Glomerular visceral epithelial cell (primary cell): ENCODE data around the gene SPO11.
"Not testable (repeated sequence)": the region's sequence is repeated elsewhere in the genome, so short reads cannot be mapped to it uniquely, and the experiment has no call there.

Source experiments
- DNase-seq: peaks from one replicate; pipeline ENCODE4 v3.0.0-alpha.2; 2016; ENCODE audit errors: extremely low spot score

SPO11 gene

DNA sequence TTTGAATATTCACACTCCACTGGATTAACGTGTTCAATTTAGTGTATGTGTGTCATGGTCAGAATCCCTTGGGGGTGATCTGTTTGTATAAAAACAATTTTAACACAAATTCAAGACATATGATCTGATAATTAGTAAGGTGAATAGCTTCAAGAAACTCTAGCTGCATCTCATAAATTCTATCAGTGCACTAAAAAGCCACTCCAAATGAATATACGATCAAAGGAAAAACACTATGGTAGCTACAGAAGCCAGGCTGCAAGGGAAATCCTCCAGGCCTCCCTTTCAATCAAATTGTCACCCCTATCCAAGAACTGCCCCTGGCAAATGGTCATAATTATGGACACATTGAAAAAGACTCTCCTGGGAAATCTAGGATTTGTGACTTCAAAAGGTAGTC lies 12.1 kb downstream of the SPO11 start:
- no peak for DNase-seq

DNA sequence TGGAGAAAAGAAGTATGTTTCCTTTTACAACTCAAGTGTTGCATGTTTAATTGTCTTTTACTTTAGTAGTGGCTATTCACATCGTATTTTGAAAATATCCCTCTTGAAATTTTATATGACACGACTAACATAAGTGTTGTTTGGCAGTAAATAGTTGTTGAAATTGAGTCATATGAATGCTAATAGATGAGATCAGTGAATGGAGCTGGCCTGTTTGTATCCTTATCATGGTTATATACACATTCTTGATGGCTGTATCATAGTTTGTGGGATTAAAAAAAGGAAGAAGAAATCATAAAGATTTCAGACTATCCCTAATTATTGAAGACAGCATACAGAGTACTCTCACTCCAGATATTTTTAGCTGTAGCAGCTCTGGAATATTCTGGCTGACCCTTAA lies 13.2 kb downstream of the SPO11 start:
- no peak for DNase-seq

DNA sequence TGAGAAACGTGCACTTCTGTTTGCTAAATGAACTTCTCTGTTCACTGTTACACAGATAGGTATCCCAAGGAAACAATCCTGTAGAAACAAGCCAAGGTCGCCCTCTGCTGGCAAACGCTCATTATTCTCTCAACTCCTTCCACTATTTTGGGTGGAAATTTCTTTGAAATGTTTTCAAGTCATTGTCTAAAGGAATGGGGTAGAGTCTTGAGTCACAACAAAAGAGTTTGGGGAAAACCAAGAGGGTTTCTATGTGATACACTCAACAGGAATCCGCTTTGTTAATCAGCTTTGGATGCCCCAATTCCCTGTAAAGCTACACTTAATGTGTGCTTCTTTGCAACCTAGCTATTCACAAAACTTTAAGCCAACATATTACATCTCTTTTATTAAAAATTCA lies 16.9 kb downstream of the SPO11 start:
- peak; percentile 67 for DNase-seq

DNA sequence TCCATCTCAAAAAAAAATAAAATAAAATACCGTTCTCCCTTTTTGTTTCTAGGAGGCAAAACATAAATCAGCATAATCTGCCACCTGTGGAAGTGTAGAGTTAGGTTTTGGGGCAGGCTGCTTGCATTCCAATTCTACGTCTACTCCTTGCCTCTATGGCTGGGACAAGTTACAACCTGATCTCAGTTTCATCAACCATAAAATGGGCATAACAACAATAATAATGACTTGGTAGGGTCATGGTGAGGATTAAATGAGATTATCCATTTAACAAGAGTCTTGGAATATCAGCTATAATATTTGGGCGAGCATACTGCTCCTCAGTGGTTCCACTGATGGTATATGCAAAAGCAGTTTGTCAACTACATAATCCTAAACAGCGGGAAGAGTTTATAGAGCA lies 17.8 kb downstream of the SPO11 start:
- no peak for DNase-seq

DNA sequence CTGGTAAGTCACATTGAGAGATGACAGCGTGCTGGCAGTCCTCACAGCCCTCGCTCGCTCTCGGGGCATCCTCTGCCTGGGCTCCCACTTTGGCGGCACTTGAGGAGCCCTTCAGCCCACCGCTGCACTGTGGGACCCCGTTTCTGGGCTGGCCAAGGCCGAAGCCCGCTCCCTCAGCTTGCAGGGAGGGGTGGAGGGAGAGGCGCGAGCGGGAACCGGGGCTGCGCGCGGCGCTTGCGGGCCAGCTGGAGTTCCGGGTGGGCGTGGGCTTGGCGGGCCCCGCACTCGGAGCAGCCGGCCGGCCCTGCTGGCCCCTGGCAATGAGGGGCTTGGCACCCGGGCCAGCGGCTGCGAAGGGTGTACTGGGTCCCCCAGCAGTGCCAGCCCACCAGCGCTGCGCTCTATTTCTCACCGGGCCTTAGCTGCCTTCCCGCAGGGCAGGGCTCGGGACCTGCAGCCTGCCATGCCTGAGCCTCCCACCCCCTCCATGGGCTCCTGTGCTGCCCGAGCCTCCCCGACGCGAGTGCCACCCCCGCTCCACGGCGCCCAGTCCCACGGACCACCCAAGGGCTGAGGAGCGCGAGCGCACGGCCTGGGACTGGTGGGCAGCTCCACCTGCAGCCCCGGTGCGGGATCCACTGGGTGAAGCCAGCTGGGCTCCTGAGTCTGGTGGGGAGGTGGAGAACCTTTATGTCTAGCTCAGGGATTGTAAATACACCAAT lies 18.8 kb downstream of the SPO11 start:
- not testable (repeated sequence) for DNase-seq

DNA sequence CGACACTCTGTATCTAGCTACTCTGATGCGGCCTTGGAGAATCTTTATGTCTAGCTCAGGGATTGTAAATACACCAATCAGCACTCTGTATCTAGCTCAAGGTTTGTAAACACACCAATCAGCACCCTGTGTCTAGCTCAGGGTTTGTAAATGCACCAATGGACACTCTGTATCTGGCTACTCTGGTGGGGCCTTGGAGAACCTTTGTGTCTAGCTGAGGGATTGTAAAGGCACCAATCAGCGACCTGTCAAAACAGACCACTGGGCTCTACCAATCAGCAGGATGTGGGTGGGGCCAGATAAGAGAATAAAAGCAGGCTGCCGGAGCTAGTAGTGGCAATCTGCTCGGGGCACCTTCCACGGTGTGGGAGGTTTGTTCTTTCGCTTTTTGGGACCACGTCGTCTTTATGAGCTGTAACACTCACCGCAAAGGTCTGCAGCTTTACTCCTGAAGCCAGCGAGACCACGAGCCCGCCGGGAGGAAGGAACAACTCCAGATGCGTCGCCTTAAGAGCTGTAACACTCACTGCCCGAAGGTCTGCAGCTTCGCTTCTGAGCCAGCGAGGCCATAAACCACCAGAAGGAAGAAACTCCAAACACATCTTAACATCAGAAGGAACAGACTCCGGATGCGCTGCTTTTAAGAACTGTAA lies 19.4 kb downstream of the SPO11 start:
- DNase-seq: not testable (repeated sequence)

DNA sequence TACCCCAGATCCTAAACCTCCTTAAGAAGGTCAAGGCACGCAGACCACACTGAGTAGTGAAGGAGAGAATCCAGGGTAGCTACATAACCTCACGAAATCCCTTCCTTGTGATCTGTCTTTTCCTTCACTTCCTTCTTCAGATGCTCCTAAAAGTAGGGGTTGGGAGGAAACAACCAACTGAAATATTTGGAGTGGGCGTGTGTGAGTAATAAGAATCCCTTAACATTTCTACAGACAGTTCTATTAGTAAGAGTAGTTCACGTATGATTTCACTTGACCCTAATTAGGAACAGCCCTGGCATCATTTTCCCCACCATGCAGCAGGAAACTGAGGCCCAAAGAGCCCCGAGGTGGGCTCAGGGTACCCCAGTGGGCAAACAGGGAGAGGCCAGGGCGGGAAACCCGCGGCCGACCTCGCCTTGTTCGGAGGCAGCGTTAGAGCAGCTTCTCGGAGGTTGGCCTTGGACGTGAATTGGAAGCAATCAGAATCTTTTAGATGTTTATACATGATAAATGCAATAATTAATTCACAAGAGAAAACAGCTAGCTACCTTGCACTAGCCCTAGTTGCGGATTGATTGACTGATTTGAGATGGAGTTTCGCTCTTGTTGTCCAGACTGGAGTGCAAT lies 20.6 kb downstream of the SPO11 start:
- no peak for DNase-seq

DNA sequence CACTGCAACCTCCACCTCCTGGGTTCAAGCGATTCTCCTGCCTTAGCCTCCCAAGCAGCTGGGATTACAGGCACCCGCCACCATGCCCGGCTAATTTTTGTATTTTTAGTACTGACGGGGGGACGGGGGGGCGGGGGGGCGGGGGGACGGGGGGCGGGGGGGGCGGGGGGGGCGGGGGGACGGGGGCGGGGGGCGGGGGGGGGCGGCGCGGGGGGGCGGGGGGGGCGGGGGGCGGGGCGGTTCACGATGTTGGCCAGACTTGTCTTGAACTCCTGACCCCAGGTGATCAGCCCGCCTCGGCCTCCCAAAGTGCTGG lies 21.1 kb downstream of the SPO11 start:
- DNase-seq: not testable (repeated sequence)

DNA sequence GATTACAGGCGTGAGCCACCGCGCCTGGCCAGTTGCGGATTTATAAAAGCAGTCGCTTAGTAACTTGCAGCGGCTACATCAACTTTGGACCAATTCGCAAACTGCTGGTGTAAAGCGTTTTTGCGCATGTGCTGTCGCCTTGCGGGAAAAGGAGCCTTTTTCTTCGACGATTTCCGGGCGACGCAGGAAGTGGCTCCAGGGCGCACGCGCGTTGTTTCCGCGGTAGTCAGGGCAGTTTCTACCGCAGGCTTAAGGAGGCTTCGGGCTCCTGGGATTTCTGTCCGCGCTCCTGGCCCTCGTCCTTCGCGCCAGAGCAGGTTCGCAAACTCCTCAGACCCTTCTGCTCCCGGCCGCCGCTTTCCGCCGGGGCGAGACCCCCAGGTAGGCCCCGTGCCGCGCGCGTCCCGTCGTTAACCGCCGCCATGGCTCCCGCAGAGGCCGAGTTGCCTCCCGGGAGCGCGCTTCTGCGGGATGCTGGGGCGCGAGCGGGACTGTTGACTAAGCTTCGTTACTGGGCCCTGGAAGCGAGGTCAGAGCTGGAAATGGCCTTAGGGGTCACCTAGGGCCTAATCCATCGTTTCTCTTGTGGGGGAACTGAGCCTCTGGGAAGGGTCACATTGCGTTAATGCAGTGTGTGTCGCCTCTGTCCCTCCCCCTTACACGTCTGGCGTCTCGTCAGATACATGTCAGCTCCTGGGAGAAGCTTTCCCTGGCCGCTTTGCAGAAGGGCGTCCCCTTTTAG lies 21.6 kb downstream of the SPO11 start, which contains the start of gene RAE1:
Gene RAE1 (plus strand): TSS at position 214 of the 742 bp plus-strand sequence. CDS start 2,784 bp downstream, outside the sequence.
- DNase-seq: peak; percentile 91

DNA sequence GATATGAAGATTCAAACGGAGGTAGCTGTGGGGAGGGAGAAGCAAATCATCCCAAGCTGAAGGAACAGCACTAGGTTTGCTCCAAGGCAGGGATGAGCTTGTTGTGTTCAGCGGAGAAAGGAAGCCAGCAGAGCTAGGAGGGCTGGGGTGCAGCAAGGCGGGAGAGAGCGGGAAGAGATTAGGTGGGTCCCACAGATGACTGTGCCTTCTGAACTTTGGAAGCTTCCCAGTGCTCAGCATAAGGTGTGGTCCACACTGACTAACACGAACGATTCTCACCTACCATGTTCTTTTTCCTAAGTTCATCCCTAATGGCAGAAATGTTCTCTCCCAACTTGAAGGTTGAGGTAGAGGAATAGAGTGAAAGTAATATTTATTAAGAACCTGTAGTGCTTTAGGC lies 22.7 kb downstream of the SPO11 start:
- no peak for DNase-seq

DNA sequence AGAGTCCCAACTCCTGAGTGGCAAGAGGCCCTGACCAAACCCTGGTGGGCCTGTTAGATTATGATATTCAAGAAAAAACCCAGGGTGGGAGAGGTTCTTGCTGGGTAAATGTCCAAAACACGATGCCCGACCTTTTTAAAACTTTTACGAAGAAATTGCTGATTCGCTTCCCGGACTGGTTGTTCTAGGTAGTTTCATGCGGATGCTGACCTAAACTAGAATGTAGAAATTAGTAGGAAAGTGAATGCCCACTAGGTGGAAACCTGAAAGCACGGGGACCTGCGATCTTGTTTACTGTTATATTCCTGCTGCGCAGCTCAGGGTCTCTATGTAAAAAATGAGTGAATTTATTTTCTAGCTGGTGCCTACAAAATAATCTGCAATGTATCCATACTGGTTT lies 23.7 kb downstream of the SPO11 start:
- no peak for DNase-seq

DNA sequence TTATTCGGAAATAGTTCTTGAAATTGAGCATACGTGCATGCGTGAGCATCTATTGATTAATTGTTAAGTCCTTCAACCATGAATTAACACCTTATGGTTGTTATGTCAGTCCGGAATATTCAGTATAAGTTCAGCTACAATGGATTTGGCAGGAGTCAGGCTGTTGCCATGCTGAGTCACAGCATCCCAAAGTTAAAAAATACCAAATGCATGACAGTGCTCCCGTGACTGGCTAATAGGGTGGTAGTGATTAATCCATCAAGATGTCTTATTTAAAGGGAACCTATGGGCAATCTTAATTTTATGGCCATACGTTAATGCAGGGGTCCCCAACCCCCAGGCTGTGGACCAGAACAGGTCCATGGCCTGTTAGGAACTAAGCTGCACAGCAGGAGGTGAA lies 31.9 kb downstream of the SPO11 start:
- DNase-seq: peak; percentile 54

DNA sequence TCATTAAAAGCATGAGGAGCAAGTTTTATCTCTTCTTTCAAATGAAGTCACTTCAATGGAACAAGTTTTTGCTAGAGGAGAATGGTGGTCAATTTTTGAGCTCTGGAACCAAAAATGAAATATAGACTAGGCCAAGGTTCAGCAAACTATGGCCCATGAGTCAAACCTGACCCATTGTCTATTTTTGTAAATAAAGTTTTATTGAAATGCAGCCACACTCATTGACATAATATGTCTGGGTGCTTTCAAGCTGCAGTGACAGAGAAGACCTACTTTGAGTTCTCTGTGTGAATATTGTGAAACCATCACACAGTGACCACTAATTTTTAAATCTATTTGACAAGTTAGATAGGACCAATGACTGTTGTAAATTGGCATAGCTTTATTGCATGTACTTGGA lies 34.8 kb downstream of the SPO11 start:
- no peak for DNase-seq

DNA sequence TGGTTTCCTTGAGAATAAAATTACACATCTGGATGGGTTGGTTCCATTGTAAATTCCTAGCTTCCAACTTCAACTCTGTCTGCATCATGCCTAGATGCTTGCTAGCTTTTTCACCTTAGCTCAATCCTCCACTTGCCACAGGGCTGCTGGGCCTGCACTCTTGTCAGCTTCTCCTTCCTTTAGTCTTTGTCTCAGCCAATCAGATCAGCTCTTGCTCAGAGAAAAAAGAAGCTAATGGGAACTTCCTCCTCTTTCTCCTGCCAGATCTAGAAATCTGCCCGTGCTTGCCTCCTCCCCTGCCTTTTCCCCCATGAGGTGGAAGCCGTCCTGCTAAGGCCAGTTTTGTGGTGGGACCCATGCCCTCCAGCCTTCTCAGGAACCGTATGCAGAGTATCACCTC lies 40.0 kb downstream of the SPO11 start:
- no peak for DNase-seq

DNA sequence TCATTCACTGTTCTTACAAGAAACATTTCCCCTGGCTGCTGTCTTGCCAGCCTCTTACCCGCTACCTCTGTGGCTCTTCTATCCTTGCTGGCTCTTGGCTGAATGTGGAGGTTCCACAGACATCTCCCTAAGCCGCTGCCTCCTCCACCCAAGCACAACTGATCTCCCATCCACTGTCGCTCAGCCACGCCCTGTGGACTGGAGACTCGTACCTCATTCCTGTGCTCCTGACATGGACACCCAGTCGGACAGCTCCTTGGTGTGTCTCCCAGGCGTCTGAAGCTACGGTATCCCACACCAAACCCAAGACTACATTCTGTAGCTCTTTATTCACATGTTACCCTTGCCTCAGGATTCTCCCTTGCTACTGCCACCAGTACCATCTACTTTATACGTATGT lies 40.7 kb downstream of the SPO11 start:
- no peak for DNase-seq

DNA sequence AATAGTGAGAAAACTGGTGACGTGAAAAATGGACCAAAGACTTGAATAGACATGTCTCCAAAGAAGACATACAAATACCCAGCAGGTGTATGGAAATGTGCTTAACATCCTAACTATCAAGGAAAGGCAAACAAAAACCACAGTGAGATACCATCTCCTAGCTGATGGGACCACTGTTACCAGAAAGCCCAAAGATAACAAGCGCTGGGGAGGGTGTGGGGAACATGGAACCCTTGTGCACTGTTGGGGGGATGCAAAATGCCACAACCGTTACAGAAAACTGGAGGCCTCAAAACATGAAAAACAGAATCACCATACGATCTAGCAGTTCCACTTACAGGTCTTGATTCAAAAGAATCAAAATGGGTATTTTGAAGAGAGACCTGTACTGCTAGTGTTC lies 41.8 kb downstream of the SPO11 start:
- no peak for DNase-seq

DNA sequence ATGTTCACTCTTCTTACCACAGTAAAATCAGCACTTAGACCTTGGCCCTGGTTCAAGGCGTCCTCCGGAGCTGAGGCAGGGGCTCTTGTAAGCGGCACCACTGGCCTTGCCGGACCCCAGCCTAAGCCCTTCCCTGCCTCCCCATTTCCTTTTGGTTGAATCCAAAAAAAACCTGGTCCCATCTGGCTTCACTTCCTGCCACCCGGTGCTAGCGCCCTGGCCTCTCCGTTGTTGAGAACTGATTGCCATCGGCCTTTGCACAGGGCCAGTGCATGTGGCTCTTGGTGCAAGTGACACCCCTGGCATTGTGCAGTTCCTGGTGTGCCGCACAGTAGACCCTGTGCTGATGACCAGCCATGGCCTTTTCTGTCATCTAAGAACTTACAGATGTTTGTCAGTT lies 42.6 kb downstream of the SPO11 start:
- no peak for DNase-seq

DNA sequence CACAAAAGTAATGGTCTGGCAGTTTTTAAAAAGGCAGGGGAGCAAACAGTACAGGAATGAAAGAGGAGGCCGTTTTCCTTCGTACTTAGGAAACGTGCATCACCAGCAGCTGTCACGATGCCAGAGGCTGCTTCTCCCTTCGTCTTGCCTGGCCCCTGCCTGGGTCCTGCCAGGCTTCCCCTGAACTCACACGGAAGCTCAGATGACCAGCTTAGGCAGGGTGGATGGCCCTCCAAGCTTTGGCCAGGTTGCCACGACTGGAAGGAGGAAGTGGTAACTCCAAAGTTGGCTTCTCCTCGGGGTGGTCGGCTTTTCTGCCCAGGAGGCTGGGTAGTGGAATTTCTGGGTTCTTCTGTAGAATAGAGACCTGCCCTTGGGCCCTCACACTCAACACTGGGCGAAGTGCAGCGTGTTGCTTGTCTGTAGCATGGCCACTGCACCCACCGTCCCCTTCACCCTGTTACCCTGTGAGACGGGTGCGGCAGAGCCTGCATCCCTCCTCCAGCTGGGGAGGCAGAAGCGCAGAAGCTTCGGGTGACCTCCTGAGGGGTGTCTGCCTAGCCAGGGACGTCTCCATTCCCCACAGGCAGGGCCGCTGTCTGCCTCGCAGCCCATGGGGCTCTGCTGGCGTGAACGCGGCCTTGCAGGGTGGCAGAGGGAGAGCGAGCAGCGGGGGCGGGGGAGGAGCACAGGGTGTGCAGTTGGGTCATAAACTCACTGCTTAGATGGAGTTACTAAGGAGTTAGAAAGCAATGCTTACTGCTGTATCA lies 43.2 kb downstream of the SPO11 start:
- DNase-seq: no peak

DNA sequence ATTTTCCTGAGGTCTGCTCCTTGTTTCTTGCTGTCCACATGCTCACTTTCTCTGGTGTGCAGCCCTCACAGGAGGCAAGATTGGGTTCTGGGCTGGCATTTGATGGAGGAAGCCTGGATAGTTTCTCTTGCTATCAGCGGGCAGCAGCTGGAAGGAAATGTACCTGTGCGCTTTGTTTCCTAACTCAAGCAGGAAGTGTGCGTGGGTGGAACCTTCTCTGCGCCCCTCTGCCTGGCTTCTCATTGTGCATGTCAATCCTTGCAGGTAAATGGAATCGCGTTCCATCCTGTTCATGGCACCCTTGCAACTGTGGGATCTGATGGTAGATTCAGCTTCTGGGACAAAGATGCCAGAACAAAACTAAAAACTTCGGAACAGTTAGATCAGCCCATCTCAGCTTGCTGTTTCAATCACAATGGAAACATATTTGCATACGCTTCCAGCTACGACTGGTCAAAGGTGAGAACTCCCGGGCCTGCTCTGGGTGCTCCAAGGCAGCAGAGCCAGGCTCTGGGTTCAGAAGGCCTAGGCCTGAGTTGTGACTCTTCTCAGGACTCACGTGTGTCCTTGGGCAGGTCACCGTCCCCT lies 44.8 kb downstream of the SPO11 start:
- no peak for DNase-seq

DNA sequence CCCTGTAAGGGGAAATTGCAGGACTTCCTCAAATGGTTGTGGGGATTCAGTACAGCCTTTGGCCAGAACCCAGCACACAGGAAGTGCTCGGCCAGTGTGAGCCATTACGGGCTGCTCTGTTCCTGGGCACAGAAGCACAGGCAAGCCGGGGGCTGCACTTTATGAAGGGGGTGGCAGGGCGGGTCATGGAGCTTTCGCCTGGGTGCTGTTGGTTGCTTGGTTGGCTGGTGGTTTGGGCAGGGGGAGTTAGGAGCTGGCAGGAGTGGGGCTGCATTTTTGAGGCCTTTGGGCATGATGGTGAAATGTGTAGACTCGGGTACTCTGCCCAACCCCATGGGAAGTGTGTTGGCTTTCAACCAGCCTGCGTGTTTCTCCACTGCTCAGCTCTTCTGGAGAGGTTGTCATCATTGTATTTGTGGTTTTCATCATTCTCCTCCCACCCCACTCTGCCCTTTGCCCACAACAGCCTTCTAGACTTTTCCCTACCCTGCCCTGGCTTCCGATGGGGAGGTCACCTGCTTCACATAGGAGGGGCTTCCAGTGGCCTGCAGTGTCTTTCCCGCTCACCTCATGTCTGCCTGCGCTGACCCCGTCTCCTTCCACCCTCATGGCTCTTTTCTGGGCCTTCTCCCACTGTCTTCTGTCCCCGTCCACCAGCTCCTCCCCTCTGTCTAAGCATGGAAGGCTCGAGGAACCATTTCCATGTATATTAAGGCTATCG lies 45.5 kb downstream of the SPO11 start:
- DNase-seq: no peak
